ENCODE results near the gene MAPK10. TPM values are rescaled to one million over a fixed set of nuclear protein-coding genes. Genes with fewer than 3 reads are reported as not detected.

Gene MAPK10
- total RNA-seq, 4 donors from 2014 or later: 8.3 to 40.9 (median 23.3) TPM

DNA sequence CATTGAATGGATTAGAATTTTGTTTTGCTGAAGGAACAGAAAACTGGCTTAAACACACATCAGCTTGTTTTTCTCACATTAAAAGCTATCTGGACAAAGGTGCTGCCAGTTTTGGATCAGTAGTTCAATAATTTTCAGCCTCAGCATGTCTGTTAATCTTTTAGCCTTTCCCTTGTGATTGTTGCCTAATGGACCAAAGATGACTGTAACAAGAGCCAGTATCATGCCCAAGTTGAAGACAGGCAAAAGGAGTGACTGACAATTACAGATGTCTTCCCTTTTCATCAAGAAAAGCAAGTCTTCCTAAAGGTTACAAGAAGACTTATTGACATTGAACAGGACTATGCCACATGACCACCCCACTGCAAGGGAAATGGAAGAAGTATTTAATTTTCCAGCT, 419.7 kb downstream of the MAPK10 start:
- no peak overlapping the region for H3K4me3 ChIP-seq
- no peaks in the 10 kb centered on the region for H3K4me1 ChIP-seq
- H3K9me3 ChIP-seq: no peaks in the 10 kb centered on the region
- no peak for ATAC-seq
- no peaks in the 10 kb centered on the region for H3K27me3 ChIP-seq
- no peak overlapping the region for H3K27ac ChIP-seq
- TF ChIP-seq POLR2A (IDR thresholded peaks at IDR 0.05): no peak
- no peak for TF ChIP-seq EP300 (IDR thresholded peaks at IDR 0.05)
- no peak for TF ChIP-seq POLR2AphosphoS5 (IDR thresholded peaks at IDR 0.05)
- no peaks in the 10 kb centered on the region for H3K36me3 ChIP-seq

Small RNA genes within 50 kb of the gene (small RNA-seq; reads per million reads assigned to genes)
- 0 reads per million in 4 donors for gene RN7SKP96

Other genes starting within 250 kb of the MAPK10 start
- gene PTPN13, start 234.3 kb upstream of the MAPK10 start, total RNA-seq: 10 to 100 TPM; 12.8 to 22.7 (median 20.7) TPM